WTC11 (cell line): ENCODE measurements around the gene IRF2BPL. TPM values are rescaled to one million over a fixed set of nuclear protein-coding genes. Genes with fewer than 3 reads are reported as not detected.

Experiments
- ATAC-seq: fragments of 200-7000 bp; cut with Tn5 transposase; 2 replicates; pipeline ENCODE4 v1.10.0; 2021; ENCODE audit warnings: mild to moderate bottlenecking, moderate library complexity
- CTCF ChIA-PET: fragments of 300-600 bp; sonication (Branson Sonifier 250); formaldehyde crosslinking; loops from one replicate; lab custom pipeline; 2021; ENCODE audit warnings: antibody characterized with exemption; lab: Charles Lee
- POLR2A ChIA-PET: fragments of 350-600 bp; sonication (Branson Sonifier 250); formaldehyde crosslinking; loops from one replicate; lab custom pipeline; 2021; ENCODE audit warnings: antibody characterized with exemption; lab: Charles Lee
- DNase-seq: peaks from one replicate; pipeline ENCODE4 v3.0.0; 2021; ENCODE audit warnings: low spot score
- H3K27ac Mint-ChIP-seq: 2 replicates; pipeline ENCODE4 v1.8.0; 2021; ENCODE audit warnings: mixed read lengths
- H3K27me3 Mint-ChIP-seq: 2 replicates; pipeline ENCODE4 v1.8.0; 2021; ENCODE audit warnings: low read depth, mild to moderate bottlenecking, moderate library complexity, mixed read lengths
- H3K36me3 Mint-ChIP-seq: 2 replicates; pipeline ENCODE4 v1.8.0; 2021; ENCODE audit warnings: mixed read lengths
- H3K4me1 Mint-ChIP-seq: 2 replicates; pipeline ENCODE4 v1.8.0; 2022; ENCODE audit warnings: mixed read lengths
- H3K4me3 Mint-ChIP-seq: 2 replicates; pipeline ENCODE4 v1.8.0; 2021; ENCODE audit warnings: mild to moderate bottlenecking, moderate library complexity, mixed read lengths
- H3K9me3 Mint-ChIP-seq: 2 replicates; pipeline ENCODE4 v1.8.0; 2021; ENCODE audit warnings: mixed read lengths
- ARID4B ChIP-seq: sonication (generic); formaldehyde crosslinking; IDR thresholded peaks from 2 replicates; pipeline ENCODE4 v1.8.0; 2023; ENCODE audit warnings: missing genetic modification reagents, mild to moderate bottlenecking, borderline replicate concordance
- CREM ChIP-seq: sonication (generic); formaldehyde crosslinking; IDR thresholded peaks from 2 replicates; pipeline ENCODE4 v1.8.1; 2022; ENCODE audit warnings: mild to moderate bottlenecking, missing genetic modification reagents, moderate library complexity
- FOXP4 ChIP-seq: sonication (generic); formaldehyde crosslinking; IDR thresholded peaks from 2 replicates; pipeline ENCODE4 v1.8.0; 2022; ENCODE audit warnings: mild to moderate bottlenecking, missing genetic modification reagents
- HMGXB4 ChIP-seq: sonication (generic); formaldehyde crosslinking; IDR thresholded peaks from 2 replicates; pipeline ENCODE4 v1.8.1; 2023; ENCODE audit warnings: mild to moderate bottlenecking, moderate library complexity, missing genetic modification reagents
- JUN ChIP-seq: sonication (generic); formaldehyde crosslinking; IDR thresholded peaks from 2 replicates; pipeline ENCODE4 v1.8.0; 2023; ENCODE audit warnings: mild to moderate bottlenecking, missing genetic modification reagents
- KAT7 ChIP-seq: sonication (generic); formaldehyde crosslinking; IDR thresholded peaks from 2 replicates; pipeline ENCODE4 v1.8.1; 2023; ENCODE audit warnings: missing genetic modification reagents, mild to moderate bottlenecking, borderline replicate concordance
- MAX ChIP-seq: sonication (generic); formaldehyde crosslinking; IDR thresholded peaks from 2 replicates; pipeline ENCODE4 v1.8.0; 2022; ENCODE audit warnings: mild to moderate bottlenecking, missing genetic modification reagents
- NFE2L1 ChIP-seq: sonication (generic); formaldehyde crosslinking; IDR thresholded peaks from 2 replicates; pipeline ENCODE4 v1.8.1; 2023; ENCODE audit warnings: missing genetic modification reagents
- PRRX2 ChIP-seq: fragments of 250-450 bp; sonication (Bioruptor Pico); IDR thresholded peaks from 2 replicates; pipeline ENCODE4 v1.8.0; 2021; ENCODE audit warnings: mild to moderate bottlenecking
- SMAD3 ChIP-seq: sonication (generic); formaldehyde crosslinking; IDR thresholded peaks from 2 replicates; pipeline ENCODE4 v1.8.0; 2022; ENCODE audit warnings: missing genetic modification reagents, mild to moderate bottlenecking, borderline replicate concordance
- STAT6 ChIP-seq: sonication (generic); formaldehyde crosslinking; conservative IDR thresholded peaks from 2 replicates; pipeline ENCODE4 v1.8.1; 2023; ENCODE audit warnings: mild to moderate bottlenecking, low read depth, missing genetic modification reagents, moderate library complexity
- TEAD1 ChIP-seq: sonication (generic); formaldehyde crosslinking; IDR thresholded peaks from 2 replicates; pipeline ENCODE4 v1.8.0; 2022; ENCODE audit warnings: mild to moderate bottlenecking, missing genetic modification reagents
- ZNF138 ChIP-seq: sonication (generic); formaldehyde crosslinking; conservative IDR thresholded peaks from 2 replicates; pipeline ENCODE4 v1.8.1; 2022; ENCODE audit warnings: mild to moderate bottlenecking, moderate library complexity, missing genetic modification reagents
- ZNF671 ChIP-seq: fragments of 250-450 bp; sonication (Bioruptor Pico); IDR thresholded peaks from 2 replicates; pipeline ENCODE4 v1.8.0; 2021; ENCODE audit warnings: mild to moderate bottlenecking
- total RNA-seq: library from RNA; stranded (reverse); gene quantifications from 3 replicates; pipeline ENCODE4 v1.2.3, GENCODE V29; 2021

The IRF2BPL gene
- total RNA-seq, 1 experiment from 2014 or later, result 126 TPM

GRCh38 chr14:77025744-77026165 lies 2.8 kb downstream of the IRF2BPL start (continued):
- TF ChIP-seq HMGXB4 (0 out of 2 replicates have a peak, but pooled peaks have one; percentile 38), CREM (CRISPR knock-in tag) (0 out of 2 replicates have a peak, but pooled peaks have one; percentile 22), MAX (CRISPR knock-in tag) (0 out of 2 replicates have a peak, but pooled peaks have one; percentile 3), PRRX2 (CRISPR knock-in tag) (0 out of 2 replicates have a peak, but pooled peaks have one; percentile 7), SMAD3 (CRISPR knock-in tag) (no peak), ARID4B (CRISPR knock-in tag) (peak; percentile 30), JUN (CRISPR knock-in tag) (0 out of 2 replicates have a peak, but pooled peaks have one; percentile 47), FOXP4 (CRISPR knock-in tag) (peak; percentile 54; the same call in 1 of the 2 replicates)
- TF ChIP-seq, all 79 proteins: peak for 9

- ChIA-PET CTCF (interaction anchor here (0.6 to 6.1 kb wide), 27 partner anchors 10 to 154 kb away, joined by 3 to 45 read pairs (median 4); no protein-coding TSS in a partner anchor), POLR2A (interaction anchor here (0.6 to 6.6 kb wide), 16 partner anchors 9 to 111 kb away, joined by 3 to 45 read pairs (median 4); no protein-coding TSS in a partner anchor)
- peak; percentile 43 for ATAC-seq
- Mint-ChIP-seq H3K27ac (peak overlapping the region; percentile 98), H3K4me3 (peak overlapping the region; percentile 71), H3K4me1 (peaks cover 38% of the 10 kb centered on the region), H3K27me3 (peaks cover 2% of the 10 kb centered on the region; the same call in 1 of the 2 replicates), H3K9me3 (no peaks in the 10 kb centered on the region), H3K36me3 (peaks cover 9% of the 10 kb centered on the region)
- DNase-seq, result peak; percentile 89
- TF ChIP-seq NFE2L1 (peak; percentile 83; the same call in 1 of the 2 replicates), ZNF671 (CRISPR knock-in tag) (no peak), TEAD1 (peak; percentile 80), ZNF138 (CRISPR knock-in tag) (no peak), KAT7 (CRISPR knock-in tag) (no peak), STAT6 (CRISPR knock-in tag) (no peak), FOXP4 (CRISPR knock-in tag) (0 out of 2 replicates have a peak, but pooled peaks have one; percentile 63), ARID4B (CRISPR knock-in tag) (peak; percentile 79; the same call in 1 of the 2 replicates)
These were observed 4.3 kb downstream of the IRF2BPL start for GRCh38 chr14:77024171-77024691.
